CD4-positive, alpha-beta memory T cell (primary cell): ENCODE data around the gene TMEM151A. TPM values are rescaled to one million over a fixed set of nuclear protein-coding genes. Genes with fewer than 3 reads are reported as not detected.
"Not testable (repeated sequence)": the region's sequence is repeated elsewhere in the genome, so short reads cannot be mapped to it uniquely, and the experiment has no call there.

Experiments used
- CTCF ChIA-PET: fragments of 350-600 bp; sonication (Branson Sonifier 250); formaldehyde crosslinking; loops from one replicate; lab custom pipeline; 2021; ENCODE audit warnings: inconsistent platforms; ENCODE audit not compliant: partially characterized antibody; lab: Charles Lee
- POLR2A ChIA-PET: fragments of 350-600 bp; sonication (Branson Sonifier 250); formaldehyde crosslinking; loops from one replicate; lab custom pipeline; 2021; ENCODE audit not compliant: partially characterized antibody; lab: Charles Lee
- DNase-seq, 5 donors: peaks; one replicate each; pipeline versions ENCODE4 v3.0.0 to v3.0.0-alpha.2; 2020 to 2022; ENCODE audit warnings: mixed read lengths in 1 of 5
- H3K27ac ChIP-seq: one replicate; pipeline ENCODE4 v1.7.0; 2013; ENCODE audit warnings: low read depth, low read length
- H3K27me3 ChIP-seq: 2 replicates; pipeline ENCODE4 v1.7.0; 2013; ENCODE audit warnings: mild to moderate bottlenecking, low read length, moderate library complexity; ENCODE audit not compliant: insufficient read depth
- H3K36me3 ChIP-seq: 2 replicates; pipeline ENCODE4 v1.7.0; 2013; ENCODE audit warnings: mild to moderate bottlenecking, low read length, moderate library complexity; ENCODE audit not compliant: insufficient read depth
- H3K4me1 ChIP-seq: 2 replicates; pipeline ENCODE4 v1.7.0; 2013; ENCODE audit warnings: mild to moderate bottlenecking, low read length, moderate library complexity; ENCODE audit not compliant: insufficient read depth
- H3K4me3 ChIP-seq, 2 donors: one replicate each; pipeline ENCODE4 v1.7.0; 2013; ENCODE audit warnings: low read length in 2 of 2, mild to moderate bottlenecking in 1 of 2
- H3K9me3 ChIP-seq, 2 donors: one replicate each; pipeline ENCODE4 v1.7.0; 2013; ENCODE audit warnings: low read length in 2 of 2, control low read depth in 1 of 2; ENCODE audit not compliant: control insufficient read depth in 1 of 2
- H3K27ac Mint-ChIP-seq, 7 donors: one replicate each; pipeline ENCODE4 v1.8.0; 2020 to 2021; ENCODE audit warnings: mixed read lengths in 7 of 7, mild to moderate bottlenecking in 6 of 7, inconsistent platforms in 3 of 7, moderate library complexity in 3 of 7
- H3K27me3 Mint-ChIP-seq, 2 donors: one replicate each; pipeline ENCODE4 v1.8.0; 2020 to 2021; ENCODE audit warnings: mixed read lengths in 2 of 2
- H3K36me3 Mint-ChIP-seq, 2 donors: one replicate each; pipeline ENCODE4 v1.8.0; 2020 to 2021; ENCODE audit warnings: mixed read lengths in 2 of 2, inconsistent platforms in 1 of 2, mild to moderate bottlenecking in 1 of 2
- H3K4me1 Mint-ChIP-seq, 4 donors: one replicate each; pipeline ENCODE4 v1.8.0; 2020 to 2021; ENCODE audit warnings: mixed read lengths in 4 of 4, mild to moderate bottlenecking in 1 of 4
- H3K4me3 Mint-ChIP-seq, 8 donors: one replicate each; pipeline ENCODE4 v1.8.0; 2020 to 2021; ENCODE audit warnings: mixed read lengths in 8 of 8, mild to moderate bottlenecking in 7 of 8, moderate library complexity in 6 of 8, inconsistent platforms in 3 of 8
- H3K9me3 Mint-ChIP-seq, 8 donors: one replicate each; pipeline ENCODE4 v1.8.0; 2020 to 2021; ENCODE audit warnings: mixed read lengths in 8 of 8, mild to moderate bottlenecking in 5 of 8, inconsistent platforms in 3 of 8, moderate library complexity in 1 of 8
- intact Hi-C: fragments of 100-400 bp; cut with micrococcal nuclease; formaldehyde crosslinking; loops from one replicate; pipeline ENCODE4 v1.15.1; 2023
- polyA plus RNA-seq, 2 donors: library from polyadenylated mRNA; unstranded; fragments of 300-500 nt; fragmentation: Illumina TruSeq; gene quantifications; one replicate each; pipeline ENCODE4 v1.2.3, GENCODE V29; 2021
- total RNA-seq, 2 experiments: library from RNA; stranded (reverse); gene quantifications; one replicate each; pipeline ENCODE4 v1.2.3, GENCODE V29; 2021

The TMEM151A gene
- total and polyA plus RNA-seq, 4 experiments from 2014 or later = not detected

DNA sequence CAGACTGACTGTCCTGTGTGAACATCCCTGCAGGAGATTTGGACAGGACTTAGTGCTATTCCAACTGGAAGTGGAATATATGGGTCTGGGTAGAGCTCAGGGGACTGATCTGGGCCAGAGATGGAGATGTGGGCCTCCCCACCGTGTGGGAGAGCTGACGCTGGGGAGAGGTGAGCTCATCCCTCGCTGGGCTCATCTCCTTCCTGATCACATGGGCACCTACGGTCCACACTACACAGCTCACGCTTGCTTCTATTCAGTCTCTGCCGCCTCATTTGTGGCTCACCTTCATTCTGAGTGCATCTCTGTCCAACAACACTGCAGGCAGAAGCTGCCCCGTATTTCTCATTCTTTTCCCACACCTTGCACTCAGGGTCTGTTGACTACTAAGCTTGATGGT lies 39.9 kb upstream of the TMEM151A start:
- ChIA-PET POLR2A (interaction anchor here (1.3 to 3.0 kb wide), 3 partner anchors 14 to 28 kb away, joined by 9 to 14 read pairs (median 12); no protein-coding TSS in a partner anchor), CTCF (interaction anchor here (0.5 to 1.5 kb wide), 2 partner anchors 27 to 117 kb away, joined by 3 to 4 read pairs; no protein-coding TSS in a partner anchor)
- intact Hi-C loops = no loop called here
- Histone ChIP-seq H3K27ac (no peak overlapping the region), H3K27me3 (no peaks in the 10 kb centered on the region), H3K36me3 (no peaks in the 10 kb centered on the region), H3K4me3 (no peak overlapping the region), H3K4me1 (peaks cover 10% of the 10 kb centered on the region), H3K9me3 (no peaks in the 10 kb centered on the region)
- Mint-ChIP-seq H3K4me3 (peak overlapping the region in 1 of 8 donors; percentile 39), H3K36me3 (peaks cover 5 to 26% of the 10 kb centered on the region in 2 donors), H3K27ac (peak overlapping the region in 4 of 7 donors; percentile 29 to 58 (median 46)), H3K9me3 (peaks cover 0 to 2% (median 0%) of the 10 kb centered on the region in 8 donors), H3K27me3 (no peaks in the 10 kb centered on the region), H3K4me1 (peaks cover 10 to 31% (median 20%) of the 10 kb centered on the region in 4 donors)
- no peak for DNase-seq

DNA sequence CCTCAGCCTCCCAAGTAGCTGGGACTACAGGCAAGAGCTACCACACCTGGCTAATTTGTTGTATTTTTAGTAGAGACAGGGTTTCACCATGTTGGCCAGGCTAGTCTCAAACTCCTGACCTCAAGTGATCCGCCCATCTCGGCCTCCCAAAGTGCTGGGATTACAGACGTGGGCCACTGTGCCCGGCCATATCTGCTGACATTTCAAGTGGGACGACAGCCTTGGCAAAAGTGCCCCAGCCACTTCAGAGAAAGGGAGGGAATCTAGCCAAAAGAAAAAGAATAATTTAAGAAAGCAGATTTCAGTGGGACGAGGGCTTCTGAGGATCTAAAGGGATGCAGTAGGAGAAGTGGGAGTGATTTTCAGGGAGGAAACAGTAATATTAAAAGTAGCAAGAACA lies 38.6 kb upstream of the TMEM151A start:
- CTCF ChIA-PET, H3K9me3 Mint-ChIP-seq, H3K4me3 ChIP-seq, H3K27ac ChIP-seq, H3K36me3 ChIP-seq, DNase-seq, intact Hi-C loops, H3K27me3 ChIP-seq, H3K9me3 ChIP-seq, H3K27me3 Mint-ChIP-seq: not testable (repeated sequence)
- peaks cover 12 to 36% (median 23%) of the 10 kb centered on the region in 4 donors for H3K4me1 Mint-ChIP-seq
- peak overlapping the region in 1 of 8 donors; percentile 48 for H3K4me3 Mint-ChIP-seq
- H3K36me3 Mint-ChIP-seq = peaks cover 4 to 24% of the 10 kb centered on the region in 2 donors
- H3K27ac Mint-ChIP-seq = peak overlapping the region in 6 of 7 donors; percentile 6 to 90 (median 70)
- H3K4me1 ChIP-seq = peaks cover 12% of the 10 kb centered on the region
- POLR2A ChIA-PET = interaction anchor here (1.0 to 3.0 kb wide), 3 partner anchors 11 to 15 kb away, joined by 4 to 14 read pairs (median 12); no protein-coding TSS in a partner anchor

DNA sequence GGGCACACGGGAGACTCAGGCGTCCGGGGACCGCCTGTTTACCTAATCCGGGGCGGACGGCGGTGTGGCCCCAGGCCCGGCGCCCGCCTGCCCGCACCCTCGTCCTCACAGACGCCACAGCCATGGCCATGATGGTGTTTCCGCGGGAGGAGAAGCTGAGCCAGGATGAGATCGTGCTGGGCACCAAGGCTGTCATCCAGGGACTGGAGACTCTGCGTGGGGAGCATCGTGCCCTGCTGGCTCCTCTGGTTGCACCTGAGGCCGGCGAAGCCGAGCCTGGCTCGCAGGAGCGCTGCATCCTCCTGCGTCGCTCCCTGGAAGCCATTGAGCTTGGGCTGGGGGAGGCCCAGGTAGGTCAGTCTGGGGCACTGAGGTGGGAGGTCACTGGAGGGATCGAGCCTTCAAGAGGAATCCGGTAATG lies 33.2 kb upstream of the TMEM151A start:
- DNase-seq = no peak
- Histone ChIP-seq H3K4me1 (peaks cover 24% of the 10 kb centered on the region), H3K9me3 (no peaks in the 10 kb centered on the region), H3K36me3 (peaks cover 18% of the 10 kb centered on the region), H3K27ac (peak overlapping the region; percentile 88), H3K4me3 (peak overlapping the region; percentile 69 to 97), H3K27me3 (no peaks in the 10 kb centered on the region)
- Mint-ChIP-seq H3K27me3 (no peaks in the 10 kb centered on the region), H3K27ac (peak overlapping the region; percentile 82 to 99 (median 84)), H3K4me3 (peak overlapping the region; percentile 72 to 95 (median 92)), H3K4me1 (peaks cover 17 to 38% (median 25%) of the 10 kb centered on the region in 4 donors), H3K36me3 (peaks cover 11 to 34% of the 10 kb centered on the region in 2 donors), H3K9me3 (peaks cover 0 to 9% (median 0%) of the 10 kb centered on the region in 8 donors)
- POLR2A ChIA-PET = interaction anchor here (0.7 to 1.9 kb wide), 2 partner anchors 29 to 41 kb away, joined by 3 to 6 read pairs; no protein-coding TSS in a partner anchor
- intact Hi-C loops = no loop called here
- CTCF ChIA-PET = interaction anchor here (0.6 to 2.2 kb wide), 5 partner anchors 8 to 139 kb away, joined by 3 to 8 read pairs (median 4); partner anchors contain the start of gene YIF1A

- Histone ChIP-seq H3K36me3 (peaks cover 21% of the 10 kb centered on the region), H3K4me1 (peaks cover 24% of the 10 kb centered on the region), H3K27ac (peak overlapping the region; percentile 88), H3K27me3 (no peaks in the 10 kb centered on the region), H3K4me3 (no peak overlapping the region), H3K9me3 (no peaks in the 10 kb centered on the region)
- Mint-ChIP-seq H3K4me1 (peaks cover 17 to 36% (median 25%) of the 10 kb centered on the region in 4 donors), H3K27me3 (no peaks in the 10 kb centered on the region), H3K4me3 (peak overlapping the region in 6 of 8 donors; percentile 15 to 80 (median 31)), H3K36me3 (peaks cover 11 to 39% of the 10 kb centered on the region in 2 donors), H3K9me3 (peaks cover 0 to 9% (median 0%) of the 10 kb centered on the region in 8 donors), H3K27ac (peak overlapping the region in 6 of 7 donors; percentile 33 to 99 (median 85))
- CTCF ChIA-PET = interaction anchor here (0.8 to 2.2 kb wide), 5 partner anchors 7 to 54 kb away, joined by 3 to 8 read pairs (median 4); partner anchors contain the start of gene YIF1A
- POLR2A ChIA-PET = interaction anchor here (0.6 to 1.9 kb wide), 2 partner anchors 41 to 143 kb away, joined by 3 to 6 read pairs; no protein-coding TSS in a partner anchor
- no peak for DNase-seq
- intact Hi-C loops = no loop called here
Measured at GRCh38 chr11:66259225-66259624, 32.5 kb upstream of the TMEM151A start.

- DNase-seq = no peak
- no peak overlapping the region for H3K4me3 ChIP-seq
- H3K36me3 ChIP-seq = peaks cover 27% of the 10 kb centered on the region
- no peaks in the 10 kb centered on the region for H3K27me3 ChIP-seq
- no peaks in the 10 kb centered on the region for H3K27me3 Mint-ChIP-seq
- H3K27ac Mint-ChIP-seq = peak overlapping the region in 5 of 7 donors; percentile 37 to 97 (median 58)
- ChIA-PET CTCF (interaction anchor here (0.8 to 2.2 kb wide), 4 partner anchors 9 to 28 kb away, joined by 3 to 8 read pairs (median 3); partner anchors contain the start of gene YIF1A), POLR2A (interaction anchor here (1.9 kb wide), 1 partner anchor 42 kb away, joined by 6 read pairs; no protein-coding TSS in a partner anchor)
- H3K27ac ChIP-seq = no peak overlapping the region
- H3K9me3 Mint-ChIP-seq = peaks cover 0 to 10% (median 0%) of the 10 kb centered on the region in 8 donors
- peaks cover 11 to 47% of the 10 kb centered on the region in 2 donors for H3K36me3 Mint-ChIP-seq
- H3K4me1 ChIP-seq = peaks cover 24% of the 10 kb centered on the region
- no peaks in the 10 kb centered on the region for H3K9me3 ChIP-seq
- peaks cover 17 to 36% (median 25%) of the 10 kb centered on the region in 4 donors for H3K4me1 Mint-ChIP-seq
- intact Hi-C loops = no loop called here
- peak overlapping the region in 3 of 8 donors; percentile 20 to 42 (median 31) for H3K4me3 Mint-ChIP-seq
Measured at GRCh38 chr11:66259956-66260355, 31.7 kb upstream of the TMEM151A start.

DNA sequence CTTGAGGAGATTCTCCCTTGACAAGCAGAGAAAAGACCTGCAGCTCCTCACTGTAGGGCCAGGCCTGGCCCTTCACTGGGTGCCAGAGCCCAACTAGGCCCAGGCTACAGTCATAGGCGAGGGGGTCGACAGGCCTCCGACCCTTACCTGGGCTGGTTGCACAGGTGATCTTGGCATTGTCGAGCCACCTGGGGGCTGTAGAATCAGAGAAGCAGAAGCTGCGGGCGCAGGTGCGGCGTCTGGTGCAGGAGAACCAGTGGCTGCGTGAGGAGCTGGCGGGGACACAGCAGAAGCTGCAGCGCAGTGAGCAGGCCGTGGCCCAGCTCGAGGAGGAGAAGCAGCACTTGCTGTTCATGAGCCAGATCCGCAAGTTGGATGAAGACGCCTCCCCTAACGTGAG lies 30.1 kb upstream of the TMEM151A start:
- H3K4me1 ChIP-seq = peaks cover 16% of the 10 kb centered on the region
- H3K36me3 Mint-ChIP-seq = peaks cover 11 to 47% of the 10 kb centered on the region in 2 donors
- peaks cover 27% of the 10 kb centered on the region for H3K36me3 ChIP-seq

More for the DNA sequence above, 30.1 kb upstream of the TMEM151A start:
- Histone ChIP-seq H3K4me3 (no peak overlapping the region), H3K27ac (no peak overlapping the region), H3K27me3 (no peaks in the 10 kb centered on the region), H3K9me3 (no peaks in the 10 kb centered on the region)
- intact Hi-C loops = no loop called here
- CTCF ChIA-PET = interaction anchor here (0.8 to 0.9 kb wide), 2 partner anchors 25 to 51 kb away, joined by 3 read pairs; no protein-coding TSS in a partner anchor
- Mint-ChIP-seq H3K4me3 (no peak overlapping the region), H3K4me1 (peaks cover 14 to 25% (median 18%) of the 10 kb centered on the region in 4 donors), H3K9me3 (peaks cover 0 to 10% (median 0%) of the 10 kb centered on the region in 8 donors), H3K27me3 (no peaks in the 10 kb centered on the region), H3K27ac (peak overlapping the region in 3 of 7 donors; percentile 36 to 68 (median 55))
- POLR2A ChIA-PET = interaction anchor here (1.4 kb wide), 1 partner anchor 27 kb away, joined by 3 read pairs; no protein-coding TSS in a partner anchor
- no peak for DNase-seq
